GM12801 (cell line): ENCODE results near the gene GAP43.

ENCODE experiments used
- CTCF ChIP-seq: IDR thresholded peaks from one replicate; pipeline ENCODE4 v1.5.1; 2011; ENCODE audit warnings: control low read depth; ENCODE audit not compliant: insufficient read length; ENCODE audit errors: extremely low read depth

Gene GAP43

DNA sequence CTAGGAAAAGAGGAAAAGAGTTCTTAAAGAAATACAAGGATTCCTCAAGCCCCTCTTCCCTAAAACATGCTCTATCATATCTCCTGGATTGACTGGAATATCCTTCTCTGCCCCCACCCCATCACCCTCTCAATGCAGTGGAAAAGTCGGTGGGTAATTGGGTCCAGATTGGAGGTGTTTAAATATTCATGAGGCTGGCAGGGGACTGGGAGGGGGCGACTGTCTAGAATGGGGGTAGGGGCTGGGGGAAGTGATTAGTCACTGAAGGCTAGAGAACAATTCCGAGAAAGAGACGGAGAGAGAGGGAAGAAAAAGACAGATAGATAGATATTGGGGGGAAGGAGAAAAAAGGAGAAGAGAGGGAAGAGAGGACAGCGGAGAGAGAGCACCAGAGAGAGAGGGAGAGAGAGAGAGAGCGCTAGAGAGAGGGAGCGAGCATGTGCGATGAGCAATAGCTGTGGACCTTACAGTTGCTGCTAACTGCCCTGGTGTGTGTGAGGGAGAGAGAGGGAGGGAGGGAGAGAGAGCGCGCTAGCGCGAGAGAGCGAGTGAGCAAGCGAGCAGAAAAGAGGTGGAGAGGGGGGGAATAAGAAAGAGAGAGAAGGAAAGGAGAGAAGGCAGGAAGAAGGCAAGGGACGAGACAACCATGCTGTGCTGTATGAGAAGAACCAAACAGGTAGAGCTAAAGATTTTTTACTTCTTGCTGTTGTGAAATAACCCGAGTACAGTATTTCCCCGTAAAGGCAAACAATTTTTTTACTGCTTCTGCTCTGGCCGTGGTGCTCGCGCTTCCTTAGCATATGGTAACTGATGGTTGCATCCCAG lies at the start of gene GAP43:
TSS of gene GAP43 (plus strand) at position 467 of the 825 bp plus-strand sequence. CDS start at position 647, 180 bp downstream.
- no peak for TF ChIP-seq CTCF

GRCh38 chr3:115576325-115576875 lies 46.9 kb upstream of the GAP43 start:
- TF ChIP-seq CTCF: no peak

GRCh38 chr3:115577000-115577399 lies 46.3 kb upstream of the GAP43 start:
- no peak for TF ChIP-seq CTCF

- TF ChIP-seq CTCF: no peak
Observed at GRCh38 chr3:115578331-115578730, 45.0 kb upstream of the GAP43 start.

GRCh38 chr3:115580566-115580965 lies 42.7 kb upstream of the GAP43 start:
- no peak for TF ChIP-seq CTCF

DNA sequence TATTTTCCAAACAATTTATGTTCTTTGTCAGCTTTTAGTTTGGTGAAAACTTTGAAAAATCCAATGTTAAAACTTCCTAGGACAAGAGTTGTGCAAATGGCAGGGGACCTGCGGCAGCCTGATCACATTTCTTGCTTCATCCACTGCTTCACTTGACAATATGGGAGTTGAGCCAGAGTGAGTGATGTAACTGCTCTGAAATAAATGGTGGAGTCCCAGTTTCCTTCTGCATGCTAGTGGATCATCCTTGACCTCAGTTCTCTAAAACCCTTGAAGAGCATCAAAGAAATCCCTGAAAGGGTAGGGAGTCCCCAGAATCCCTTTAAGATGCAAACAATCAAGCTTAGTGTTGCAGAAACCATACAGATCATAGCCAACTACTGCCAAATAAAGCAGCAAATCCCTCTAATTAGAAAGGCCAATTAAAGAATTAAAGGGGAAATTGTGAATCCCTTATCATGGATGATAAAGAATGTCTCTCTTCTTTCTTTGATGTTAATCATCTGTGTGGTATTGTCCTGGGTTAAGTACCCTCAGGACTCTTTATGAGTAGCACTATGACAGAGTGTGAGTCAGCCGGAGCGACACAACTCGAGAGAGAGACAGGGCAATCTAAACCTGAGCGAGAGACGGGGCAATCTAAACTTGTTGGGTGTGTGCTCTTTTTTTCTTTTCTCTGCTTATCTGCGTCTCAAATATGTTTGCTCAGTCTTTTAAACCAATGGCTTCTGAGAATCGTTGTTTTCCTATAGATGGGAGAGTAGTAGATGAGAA lies 41.8 kb upstream of the GAP43 start:
- no peak for TF ChIP-seq CTCF
